Erythroblast (primary cell): Measurements from ENCODE around the gene CAPN5.

ENCODE experiments used
- GATA1 ChIP-seq: IDR thresholded peaks from 2 replicates; pipeline ENCODE4 v1.6.1; 2011; ENCODE audit warnings: low read depth, mild to moderate bottlenecking, control low read depth, low read length, moderate library complexity
- POLR2A ChIP-seq: IDR thresholded peaks from 2 replicates; pipeline ENCODE4 v1.6.1; 2011; ENCODE audit warnings: mild to moderate bottlenecking, low read length

GRCh38 chr11:77031599-77031998 is 35.2 kb upstream of the CAPN5 start:
- TF ChIP-seq POLR2A (no peak), GATA1 (no peak)
